Activated gamma-delta T cell treated with Interleukin-2 at 50 U/mL for 16 hours (primary cell): ENCODE results near the gene CLDN25.
"Not testable (repeated sequence)": the region's sequence is repeated elsewhere in the genome, so short reads cannot be mapped to it uniquely, and the experiment has no call there.

ENCODE experiments used
- DNase-seq: peaks from one replicate; pipeline ENCODE4 v3.0.0-alpha.2; 2020

CLDN25 gene

DNA sequence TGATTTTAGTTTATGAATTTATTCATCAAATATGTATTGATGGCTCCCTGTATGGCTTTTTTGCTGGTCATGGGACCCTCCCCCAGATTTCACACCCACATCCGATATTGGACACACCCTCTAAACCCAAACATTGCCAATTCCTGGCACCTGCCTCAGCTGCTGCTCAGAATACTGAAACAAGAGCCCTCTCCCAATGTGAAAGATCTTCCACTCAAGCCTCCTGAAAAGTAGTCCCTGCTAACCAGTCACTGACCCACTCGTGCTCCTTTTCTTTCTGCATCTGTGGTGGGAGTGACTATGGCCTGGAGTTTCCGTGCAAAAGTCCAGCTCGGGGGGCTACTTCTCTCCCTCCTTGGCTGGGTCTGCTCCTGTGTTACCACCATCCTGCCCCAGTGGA lies at the start of gene CLDN25:
CLDN25 (plus strand) TSS at position 301 of the 400 bp plus-strand sequence; CDS start at position 301, 0 bp downstream.
- no peak for DNase-seq

- no peak for DNase-seq
Measured at GRCh38 chr11:113730887-113731726, 48.5 kb upstream of the CLDN25 start.

DNA sequence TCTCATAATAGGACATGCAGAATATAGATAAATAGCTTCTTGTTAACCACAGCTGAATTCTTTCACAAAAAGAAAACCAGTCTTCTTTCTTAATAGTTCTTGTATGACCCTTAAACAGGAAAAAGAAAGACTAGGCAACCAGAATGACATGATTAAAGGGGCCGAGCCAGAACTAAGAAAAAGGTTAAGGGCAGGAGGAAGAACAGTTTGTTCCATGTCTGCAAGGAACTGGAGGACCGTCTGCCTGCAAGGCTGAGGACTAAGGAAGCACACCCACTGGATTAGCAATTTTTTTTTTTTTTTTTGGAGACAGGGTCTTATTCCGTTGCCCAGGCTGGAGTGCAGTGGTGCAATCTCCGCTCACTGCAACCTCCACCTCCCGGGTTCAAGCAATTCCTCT lies 47.5 kb upstream of the CLDN25 start:
- no peak for DNase-seq

DNA sequence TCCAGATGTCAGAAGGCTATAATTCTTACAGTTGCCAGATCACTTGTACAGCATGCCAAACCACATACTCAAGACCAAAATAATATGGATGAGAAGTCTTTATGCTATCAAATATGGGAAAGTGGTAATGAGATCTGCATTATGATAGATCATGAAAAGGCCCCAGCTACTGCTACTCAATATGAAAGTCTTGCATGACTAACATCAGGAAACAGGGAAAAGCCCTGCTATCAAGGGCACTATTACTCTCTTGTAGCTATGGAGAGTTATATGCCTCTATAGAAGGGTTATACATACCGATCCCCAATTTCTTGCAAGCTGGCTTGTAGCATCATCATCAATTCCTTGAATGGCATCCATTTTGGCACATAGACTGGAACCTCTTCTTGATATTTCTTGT lies 43.3 kb upstream of the CLDN25 start:
- no peak for DNase-seq

GRCh38 chr11:113752932-113753331 lies 26.7 kb upstream of the CLDN25 start:
- no peak for DNase-seq

- DNase-seq, result no peak
Measured at GRCh38 chr11:113760241-113760640, 19.4 kb upstream of the CLDN25 start.

DNA sequence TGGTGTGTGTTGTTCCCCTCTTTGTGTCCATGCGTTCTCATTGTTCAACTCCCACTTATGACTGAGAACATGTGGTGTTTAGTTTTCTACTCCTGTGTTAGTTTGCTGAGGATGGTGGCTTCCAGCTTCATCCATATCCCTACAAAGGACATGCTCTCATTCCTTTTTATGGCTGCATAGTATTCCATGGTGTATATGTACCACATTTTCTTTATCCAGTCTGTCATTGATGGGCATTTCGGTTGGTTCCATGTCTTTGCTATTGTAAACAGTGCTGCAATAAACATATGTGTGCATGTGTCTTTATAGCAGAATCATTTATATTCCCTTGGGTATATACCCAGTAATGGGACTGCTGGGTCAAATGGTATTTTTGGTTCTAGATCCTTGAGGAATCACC lies 16.6 kb upstream of the CLDN25 start:
- DNase-seq, result not testable (repeated sequence)

DNA sequence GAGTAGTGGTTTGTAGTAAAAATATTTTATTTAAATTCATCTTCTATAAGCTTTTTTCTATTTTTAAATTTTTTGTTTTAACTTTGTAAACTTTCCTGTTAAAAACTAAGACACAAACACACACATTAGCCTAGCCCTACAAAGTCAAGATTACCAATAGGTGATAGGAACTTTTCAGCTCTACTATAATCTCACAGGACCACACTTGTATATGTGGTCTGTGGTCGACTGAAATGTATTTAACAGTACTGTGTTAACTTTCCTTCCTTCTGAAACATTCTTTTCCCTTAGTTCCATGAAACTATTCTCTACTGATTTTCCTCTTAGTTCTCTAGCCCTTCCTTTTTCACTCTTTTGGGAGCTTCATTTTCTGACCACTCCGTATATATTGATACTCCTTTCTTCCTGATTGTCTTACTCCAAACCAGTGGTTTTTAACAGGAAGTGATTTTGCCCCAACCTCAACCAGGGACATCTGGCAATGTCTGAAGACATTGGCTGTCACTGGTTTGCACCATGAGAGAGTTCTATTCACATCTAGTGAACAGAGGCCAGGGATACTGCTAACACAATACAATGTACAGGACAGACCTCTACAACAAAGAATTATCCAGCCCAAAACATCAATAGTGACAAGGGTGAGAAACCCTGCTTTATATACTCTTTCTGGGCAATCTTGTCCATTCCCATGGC lies 14.9 kb upstream of the CLDN25 start:
- DNase-seq, result no peak

- no peak for DNase-seq
Measured at GRCh38 chr11:113771964-113772363, 7.6 kb upstream of the CLDN25 start.

DNA sequence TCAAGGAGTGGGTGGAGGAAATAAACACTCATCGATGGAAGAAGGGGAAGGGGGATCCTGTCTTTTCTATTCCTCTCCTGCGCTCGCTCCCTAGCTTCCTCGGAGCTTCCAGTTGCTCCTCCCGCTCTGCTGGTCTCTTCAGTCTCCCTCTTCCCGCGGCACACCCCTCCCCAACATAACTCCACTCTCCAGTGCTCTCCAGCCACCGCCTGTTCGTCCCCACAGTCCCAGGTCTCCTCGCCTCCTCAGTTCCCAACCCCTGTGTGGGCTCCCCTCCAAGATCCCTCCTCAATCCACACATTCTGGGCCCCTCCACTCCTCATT lies 6.5 kb upstream of the CLDN25 start:
- no peak for DNase-seq

- DNase-seq, result peak; percentile 90
Measured at GRCh38 chr11:113773416-113774173, 6.0 kb upstream of the CLDN25 start, which contains the start of gene ZW10. Gene ZW10, minus strand, starts transcription at chr11:113773692. Its CDS starts 26 bp downstream, at chr11:113773666.

- no peak for DNase-seq
Measured at GRCh38 chr11:113774174-113774503, 5.5 kb upstream of the CLDN25 start.

- DNase-seq, result no peak
Measured at GRCh38 chr11:113778111-113778910, 1.3 kb upstream of the CLDN25 start.

DNA sequence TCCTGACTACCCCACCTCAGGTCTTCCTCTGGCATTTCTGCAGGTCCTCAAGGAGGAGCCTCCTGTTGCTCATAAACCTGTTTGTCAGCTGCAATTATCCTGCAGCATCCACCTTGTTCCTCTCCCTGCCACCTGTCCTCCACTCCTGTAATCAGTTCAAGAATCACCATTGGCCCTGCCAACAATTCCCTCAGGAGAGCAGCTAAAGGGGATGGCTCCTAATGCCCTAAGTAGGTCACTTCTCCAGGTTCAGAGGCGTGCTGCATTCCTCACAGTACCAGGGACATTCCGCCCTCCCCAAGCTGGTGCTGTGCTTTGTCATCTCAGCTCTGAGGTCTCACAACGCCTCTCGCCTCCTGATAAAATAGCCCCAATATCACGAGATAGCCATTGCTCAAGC lies 2.1 kb downstream of the CLDN25 start:
- DNase-seq, result no peak

DNA sequence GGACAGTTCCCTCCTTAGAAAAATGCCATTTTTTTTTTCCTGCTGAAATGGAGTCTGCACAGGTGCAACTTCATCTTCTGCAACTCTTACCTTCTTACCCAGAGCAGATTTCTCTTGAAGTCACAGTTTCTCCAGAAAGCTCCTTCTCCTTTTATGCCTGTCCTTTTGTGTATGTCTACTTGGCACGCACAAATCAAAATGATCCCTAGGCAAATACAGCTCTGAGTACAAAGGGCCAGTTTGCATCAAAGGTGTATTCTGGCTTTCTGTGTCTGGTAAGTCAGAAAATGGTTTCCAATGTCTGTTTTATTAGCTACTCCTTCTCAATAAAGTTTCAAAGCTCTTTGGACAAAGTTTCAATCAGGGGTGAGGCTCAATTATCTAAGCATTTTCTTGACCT lies 2.5 kb downstream of the CLDN25 start:
- no peak for DNase-seq

GRCh38 chr11:113789016-113789415 lies 9.4 kb downstream of the CLDN25 start:
- not testable (repeated sequence) for DNase-seq

GRCh38 chr11:113789675-113790320 lies 10.2 kb downstream of the CLDN25 start:
- DNase-seq, result no peak

DNA sequence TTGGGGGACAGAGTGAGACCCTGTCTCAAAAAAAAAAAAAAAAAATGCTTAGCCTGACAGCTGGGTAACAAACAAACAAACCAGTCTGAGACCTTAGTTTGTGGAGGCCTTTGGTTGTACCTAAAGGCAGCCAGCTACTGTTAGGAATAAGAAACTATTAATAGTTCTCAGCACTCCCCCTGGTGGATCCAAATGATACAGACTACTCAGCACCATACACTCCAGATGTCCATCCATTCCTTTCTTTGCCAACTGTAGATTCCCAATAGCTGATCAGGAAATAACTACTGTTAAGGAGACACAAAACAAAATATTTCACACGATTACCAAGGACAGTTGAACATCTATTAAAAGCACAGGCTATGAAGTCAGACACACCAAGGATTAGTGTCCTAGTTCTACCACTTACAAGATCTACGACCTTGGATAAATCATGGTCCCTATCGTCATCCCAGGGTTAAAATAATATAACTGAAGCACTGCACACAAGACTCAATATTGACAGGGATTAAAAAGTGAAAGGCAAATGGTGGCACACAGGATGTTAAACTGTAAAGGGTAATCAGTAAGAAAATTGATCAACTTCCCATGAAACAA lies 17.2 kb downstream of the CLDN25 start:
- DNase-seq, result no peak

- no peak for DNase-seq
Measured at GRCh38 chr11:113802621-113803020, 23.0 kb downstream of the CLDN25 start.

DNA sequence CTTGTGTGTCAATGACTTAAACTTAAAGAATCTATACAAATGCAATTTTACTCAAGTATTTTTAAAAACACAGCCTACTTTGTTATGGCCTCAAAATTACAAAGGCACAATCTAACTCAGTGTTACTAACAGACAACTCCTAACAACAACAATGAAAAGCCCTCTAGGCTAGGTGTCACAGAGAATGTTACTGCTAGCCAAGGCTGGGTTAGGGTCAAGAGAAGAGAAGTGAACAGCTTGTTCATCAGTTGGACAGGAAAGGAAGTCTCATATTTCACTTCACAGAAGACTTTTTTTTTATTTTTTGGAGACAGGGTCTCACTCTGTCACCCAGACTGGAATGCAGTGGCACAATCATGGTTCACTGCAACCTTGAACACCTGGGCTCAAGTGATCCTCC lies 26.0 kb downstream of the CLDN25 start:
- no peak for DNase-seq

GRCh38 chr11:113806406-113806805 lies 26.8 kb downstream of the CLDN25 start:
- no peak for DNase-seq

DNA sequence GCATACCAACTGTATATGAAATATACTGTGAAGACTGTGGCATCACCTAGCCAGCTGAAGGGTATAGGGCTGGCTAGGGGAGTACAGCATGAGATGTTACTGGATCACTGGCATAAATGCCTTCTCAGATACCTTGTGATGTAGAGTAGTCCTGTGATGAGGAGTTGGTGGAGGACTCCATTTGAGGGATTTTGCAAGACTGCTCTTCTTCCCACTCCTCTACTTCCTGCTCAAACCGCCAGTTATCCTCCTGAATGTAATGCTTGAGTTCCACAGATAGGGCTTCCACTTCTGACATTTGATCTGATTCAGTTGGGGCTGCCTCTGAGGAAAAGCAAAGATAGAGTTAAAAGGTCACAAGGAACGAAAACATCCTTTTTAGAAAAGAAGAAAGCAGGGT lies 29.3 kb downstream of the CLDN25 start:
- DNase-seq, result no peak
